K562 (cell line): ENCODE results near the gene TMEM248. TPM values are rescaled to one million over a fixed set of nuclear protein-coding genes. Genes with fewer than 3 reads are reported as not detected.
A peak's percentile ranks its signal among the peaks of the same experiment; 100 is the strongest.
"Not testable (repeated sequence)": the region's sequence is repeated elsewhere in the genome, so short reads cannot be mapped to it uniquely, and the experiment has no call there.

Experiments
- ASH1L ChIP-seq: fragments of 450-650 bp; IDR thresholded peaks from 2 replicates; pipeline ENCODE4 v1.6.1; 2018; ENCODE audit warnings: borderline replicate concordance, mild to moderate bottlenecking, low read depth; ENCODE audit not compliant: partially characterized antibody
- CHD2 ChIP-seq: IDR thresholded peaks from 2 replicates; pipeline ENCODE4 v1.6.1; 2011; ENCODE audit warnings: low read depth, low read length
- CREM ChIP-seq: IDR thresholded peaks from 2 replicates; pipeline ENCODE4 v1.6.1; 2014; ENCODE audit warnings: antibody characterized with exemption, low read depth
- FOXK2 ChIP-seq, 2 experiments: fragments of 450-650 bp; IDR thresholded peaks in 1 of 2; conservative IDR thresholded peaks in 1 of 2; 2 replicates each; pipeline ENCODE4 v1.6.1; 2016; ENCODE audit warnings: low read depth in 2 of 2, mild to moderate bottlenecking in 1 of 2
- GABPA ChIP-seq: fragments of 200-800 bp; sonication (Bioruptor generic); conservative IDR thresholded peaks from 2 replicates; pipeline ENCODE4 v1.6.1; 2016; ENCODE audit warnings: low read depth, missing genetic modification characterization, missing compliant biosample characterization
- MXI1 ChIP-seq: IDR thresholded peaks from 2 replicates; pipeline ENCODE4 v1.6.1; 2011; ENCODE audit warnings: low read depth, mild to moderate bottlenecking, improper control_type of control experiment, low read length
- MYC ChIP-seq, 2 experiments: fragments of 250-450 bp in 1 of 2; sonication (Bioruptor Pico) in 1 of 2; IDR thresholded peaks; 2 replicates each; pipeline versions ENCODE4 v1.5.1 to v1.6.1; 2012 to 2021; ENCODE audit warnings: low read depth in 2 of 2, borderline replicate concordance in 1 of 2, improper control_type of control experiment in 1 of 2, low read length in 1 of 2, mild to moderate bottlenecking in 1 of 2, moderate library complexity in 1 of 2
- NKRF ChIP-seq: fragments of 450-650 bp; IDR thresholded peaks from 2 replicates; pipeline ENCODE4 v1.6.1; 2016; ENCODE audit warnings: borderline replicate concordance
- PML ChIP-seq: IDR thresholded peaks from 2 replicates; pipeline ENCODE4 v1.6.1; 2012; ENCODE audit warnings: low read length, inconsistent platforms
- PRDM10 ChIP-seq: fragments of 450-650 bp; IDR thresholded peaks from 2 replicates; pipeline ENCODE4 v1.6.1; 2018; ENCODE audit not compliant: partially characterized antibody
- RBBP5 ChIP-seq: fragments of 200-600 bp; sonication (generic); IDR thresholded peaks from 2 replicates; pipeline ENCODE4 v1.6.1; 2012; ENCODE audit warnings: borderline replicate concordance, mild to moderate bottlenecking, low read length, control low read depth, inconsistent platforms; ENCODE audit not compliant: insufficient read depth, poor library complexity, severe bottlenecking
- SMAD4 ChIP-seq: fragments of 250-450 bp; sonication (Bioruptor Pico); conservative IDR thresholded peaks from 2 replicates; pipeline ENCODE4 v1.8.0; 2021; ENCODE audit warnings: inconsistent platforms, mild to moderate bottlenecking, moderate library complexity
- SP2 ChIP-seq: IDR thresholded peaks from 2 replicates; pipeline ENCODE4 v1.6.1; 2011; ENCODE audit warnings: mild to moderate bottlenecking, low read depth, low read length, moderate library complexity; ENCODE audit not compliant: poor library complexity, severe bottlenecking; ENCODE audit errors: extremely low read depth
- TAF9B ChIP-seq: fragments of 450-650 bp; IDR thresholded peaks from 2 replicates; pipeline ENCODE4 v1.6.1; 2018; ENCODE audit warnings: mild to moderate bottlenecking; ENCODE audit not compliant: partially characterized antibody
- TCF7L2 ChIP-seq: fragments of 150-350 bp; IDR thresholded peaks from 2 replicates; pipeline ENCODE4 v1.6.1; 2016; ENCODE audit warnings: low read depth, mild to moderate bottlenecking, low read length, moderate library complexity
- TFAP4 ChIP-seq: sonication (generic); formaldehyde crosslinking; IDR thresholded peaks from 2 replicates; pipeline ENCODE4 v1.8.0; 2022; ENCODE audit warnings: missing genetic modification reagents, mild to moderate bottlenecking, moderate library complexity, borderline replicate concordance
- ZSCAN29 ChIP-seq: fragments of 450-650 bp; IDR thresholded peaks from 2 replicates; pipeline ENCODE4 v1.6.1; 2017
- polyA plus RNA-seq, 8 experiments: library from polyadenylated mRNA; depleted of rRNA in 4 of 8; stranded (reverse) in 5 of 8; unstranded in 3 of 8; fragments of >200 nt; fragmentation: Nextera tagmentation in 2 of 8; fragmentation: Illumina TruSeq in 1 of 8; extraction: Ambion mirVana in 2 of 8; extraction: Trizol in 1 of 8; gene quantifications; 2 replicates each; pipeline versions ENCODE4 v1.2.1 to v1.2.3, GENCODE V29; 2011 to 2014; ENCODE audit warnings: inconsistent platforms in 1 of 8, missing spikeins in 1 of 8
- total RNA-seq, 7 experiments: library from RNA; depleted of rRNA in 6 of 7; stranded (reverse); fragments of >200 nt in 6 of 7; fragmentation: Illumina TruSeq in 2 of 7; extraction: Trizol in 2 of 7; gene quantifications; 2 replicates each; pipeline versions ENCODE4 v1.2.1 to v1.2.3, GENCODE V29; 2011 to 2021; ENCODE audit warnings: low replicate concordance in 1 of 7

TMEM248 gene
- total and polyA plus RNA-seq, 9 of the 15 experiments (the other 6 are each of a cell fraction or from before 2014, with no cell fraction given) = 6.3 to 132 (median 64.4) TPM

DNA sequence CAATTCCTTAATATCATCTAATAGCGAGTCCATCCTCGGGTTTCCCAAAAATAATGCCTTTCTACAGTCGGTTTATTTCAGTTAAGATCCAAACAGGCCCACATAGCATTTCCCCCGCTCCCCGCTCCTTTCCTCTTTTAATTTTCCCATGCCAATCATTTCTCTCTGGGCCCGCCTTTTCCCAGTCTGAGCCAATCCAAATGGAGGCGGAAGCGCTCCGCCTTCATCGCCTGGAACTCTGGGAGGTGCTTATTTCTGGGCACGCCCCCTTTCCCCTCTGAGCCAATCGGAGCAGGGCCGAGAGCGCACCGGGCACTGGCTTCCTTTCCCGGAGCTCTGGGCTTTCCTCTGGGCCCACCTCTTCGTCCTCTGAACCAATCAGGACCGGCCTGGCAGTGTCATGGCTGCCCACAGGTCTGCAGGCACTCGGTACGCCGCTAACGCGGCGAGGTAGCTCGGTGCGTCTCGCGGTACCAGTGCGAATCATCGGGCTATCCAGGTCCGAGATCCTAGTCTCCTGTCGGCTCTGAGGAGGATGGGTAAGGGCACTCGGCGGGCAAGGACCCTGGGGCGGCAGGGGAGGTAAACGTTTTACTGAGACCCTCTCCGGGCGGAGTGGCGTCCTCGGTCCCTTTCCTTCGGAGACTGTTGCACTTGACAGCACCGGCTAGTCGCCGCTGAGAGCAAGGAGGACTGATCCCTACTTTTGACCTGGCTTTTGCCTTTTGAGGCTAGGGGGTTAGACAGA, 75.6 kb downstream of the TMEM248 start, which contains the start of gene TYW1 (continued):
- TF ChIP-seq PRDM10 (peak; percentile 92), NKRF (peak; percentile 89), GABPA (tag) (peak; percentile 79), CREM (peak; percentile 62), PML (peak; percentile 56), ASH1L (peak; percentile 63), CHD2 (peak; percentile 92), SMAD4 (CRISPR knock-in tag) (0 out of 2 replicates have a peak, but pooled peaks have one; percentile 38), TCF7L2 (0 out of 2 replicates have a peak, but pooled peaks have one; percentile 57), SP2 (peak; percentile 49), ZSCAN29 (peak; percentile 69; the same call in 1 of the 2 replicates), FOXK2 (conservative IDR thresholded peaks at IDR 0.05 in 1 of 2, IDR thresholded peaks at IDR 0.05 in 1 of 2; ENCODE audit: low read depth in 2 of 2) (peak; percentile 9 to 49; a peak in 2 of 4 replicates), MXI1 (peak; percentile 61; the same call in 1 of the 2 replicates), TFAP4 (CRISPR knock-in tag) (peak; percentile 34; the same call in 1 of the 2 replicates), MYC (IDR thresholded peaks at IDR 0.05; ENCODE audit: low read depth, low read length) (peak; percentile 82), TAF9B (peak; percentile 72), RBBP5 (peak; percentile 90)
- not testable (repeated sequence) for TF ChIP-seq MYC (CRISPR knock-in tag; IDR thresholded peaks at IDR 0.05; ENCODE audit: borderline replicate concordance, low read depth)
